Activated effector memory CD4-positive, alpha-beta T cell treated with anti-CD3 and anti-CD28 coated beads, Interleukin-2, amount 50 U/mL, for 16 hours (primary cell): ENCODE data around the gene FOXN3.
A peak's percentile ranks its signal among the peaks of the same experiment; 100 is the strongest.

Source experiments
- DNase-seq: peaks from one replicate; pipeline ENCODE4 v3.0.0-alpha.2; 2020

The FOXN3 gene

DNA sequence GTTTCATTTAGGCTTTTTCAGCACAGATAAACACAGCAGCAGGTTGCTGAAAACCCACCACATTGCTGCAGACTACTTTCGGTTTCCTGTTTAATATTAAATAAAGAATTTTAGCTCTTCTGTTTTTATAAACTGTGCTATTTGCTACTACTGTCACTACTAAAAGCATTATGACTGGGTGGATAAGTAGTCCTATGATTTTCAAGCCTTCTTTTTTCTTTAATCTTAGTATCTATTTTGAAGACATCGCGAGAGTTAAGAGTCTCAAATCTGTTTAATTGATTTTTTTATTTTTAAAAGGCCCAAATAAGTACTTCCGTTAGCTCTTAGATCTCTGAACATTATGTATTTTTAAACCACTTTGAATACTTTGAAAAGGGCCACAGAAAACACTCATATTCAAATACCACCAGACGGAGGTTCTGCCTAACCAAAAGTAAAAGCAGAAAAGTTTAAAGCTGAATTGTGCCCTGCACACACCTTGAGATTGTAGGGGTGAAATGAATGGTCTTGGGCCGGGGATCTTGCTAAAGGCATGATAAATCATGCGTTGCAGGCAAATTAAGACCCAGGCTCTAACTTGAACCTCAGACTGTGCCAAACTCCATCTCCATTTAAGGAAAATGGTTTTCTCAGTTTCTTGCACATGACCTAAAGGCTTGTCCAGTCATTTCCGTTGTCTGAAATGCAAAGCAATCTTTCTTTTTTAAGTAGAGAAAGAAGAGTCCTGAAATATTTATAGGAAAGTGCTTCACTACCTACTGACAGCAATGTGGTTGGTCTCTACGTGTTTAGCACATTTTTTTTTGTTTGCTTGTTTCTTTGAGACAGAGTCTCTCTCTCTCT is 13.6 kb upstream of the FOXN3 start:
- DNase-seq: peak; percentile 71

DNA sequence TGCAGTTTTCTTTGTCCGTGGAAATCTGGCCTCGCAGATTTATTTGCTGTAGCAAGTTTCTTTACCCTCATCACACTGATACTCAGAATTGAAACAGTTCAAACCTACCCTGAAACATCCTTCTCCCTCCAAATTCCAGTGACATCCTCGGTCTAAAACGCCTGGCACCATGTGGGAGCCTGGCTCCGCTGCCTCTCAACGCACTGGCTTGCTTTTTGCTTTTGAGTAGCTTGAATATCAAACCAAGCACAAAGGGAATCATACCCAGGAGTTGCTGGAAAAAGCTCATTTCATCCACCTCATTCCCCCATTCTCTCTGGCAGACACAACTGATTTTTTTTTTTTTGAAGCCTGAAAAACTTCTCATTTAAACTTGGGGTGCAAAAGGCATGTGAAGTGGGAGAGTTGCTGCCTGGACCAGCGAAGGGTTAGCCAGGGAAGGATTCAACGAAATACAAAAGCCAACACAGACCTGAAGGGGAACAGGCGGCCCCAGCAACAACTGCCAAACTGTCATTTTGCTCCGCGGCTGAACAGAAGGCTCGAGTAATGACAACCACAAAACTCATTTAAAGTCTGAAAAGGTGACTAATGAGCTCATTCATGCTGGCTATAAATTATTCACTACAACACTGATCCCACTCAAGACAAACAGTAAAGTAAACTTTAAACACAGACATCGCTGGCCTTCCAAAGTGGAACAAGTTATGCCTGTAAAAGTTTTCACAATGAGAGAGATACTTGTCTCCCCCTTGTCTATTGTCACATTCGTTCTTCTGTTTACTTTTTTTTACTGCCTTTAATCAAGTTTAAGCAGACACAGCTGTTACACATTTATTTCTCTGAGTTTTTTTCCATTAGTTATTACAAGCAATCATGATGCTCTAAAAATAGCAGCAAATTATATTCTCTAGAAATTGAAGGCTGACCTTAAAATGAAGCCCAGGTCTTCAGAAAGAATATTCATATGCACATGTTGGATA is 12.5 kb upstream of the FOXN3 start:
- peak; percentile 80 for DNase-seq

- DNase-seq: peak; percentile 61
These were observed 11.6 kb upstream of the FOXN3 start for GRCh38 chr14:89428546-89429198.

DNA sequence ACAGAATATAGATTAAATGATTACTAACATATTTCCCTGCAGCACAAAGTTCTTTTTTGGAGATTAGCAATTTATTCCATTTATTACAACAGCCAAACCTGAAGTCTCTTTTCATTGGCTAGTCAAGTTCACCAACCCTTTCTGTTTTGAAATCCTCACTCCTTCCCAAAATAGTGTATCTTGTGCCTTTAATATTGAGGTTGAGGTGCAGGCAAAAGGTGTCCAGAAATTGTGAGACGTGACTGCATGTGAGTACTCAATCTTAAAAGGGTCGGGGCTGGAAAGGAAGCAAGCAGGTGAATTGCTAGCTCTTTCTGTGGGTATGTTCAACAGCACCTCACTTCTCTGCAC is 11.1 kb upstream of the FOXN3 start:
- no peak for DNase-seq

GRCh38 chr14:89427426-89428172 is 10.6 kb upstream of the FOXN3 start:
- no peak for DNase-seq

GRCh38 chr14:89425931-89426330 is 8.9 kb upstream of the FOXN3 start:
- peak; percentile 51 for DNase-seq

DNA sequence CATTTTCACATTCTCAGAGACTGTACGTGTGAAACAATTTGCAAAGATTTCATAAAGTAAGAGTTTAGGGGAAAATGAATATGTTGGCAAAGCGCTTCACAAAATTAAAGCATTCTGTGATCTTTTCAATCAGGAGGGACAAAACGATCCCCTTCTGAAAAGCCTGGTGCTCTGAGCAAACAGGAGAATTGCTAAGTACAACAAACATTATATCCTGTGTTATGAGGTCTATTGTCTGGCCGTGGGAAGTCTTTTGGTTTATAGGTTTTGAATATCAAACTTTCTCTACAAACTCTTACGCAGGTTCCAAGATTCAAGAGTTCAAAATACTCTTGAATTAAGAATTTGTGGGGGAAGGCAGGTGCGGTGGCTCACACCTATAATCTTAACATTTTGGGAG is 7.2 kb upstream of the FOXN3 start:
- peak; percentile 8 for DNase-seq

GRCh38 chr14:89422952-89423345 is 5.9 kb upstream of the FOXN3 start:
- peak; percentile 55 for DNase-seq

GRCh38 chr14:89422181-89422951 is 5.3 kb upstream of the FOXN3 start:
- peak; percentile 82 for DNase-seq

DNA sequence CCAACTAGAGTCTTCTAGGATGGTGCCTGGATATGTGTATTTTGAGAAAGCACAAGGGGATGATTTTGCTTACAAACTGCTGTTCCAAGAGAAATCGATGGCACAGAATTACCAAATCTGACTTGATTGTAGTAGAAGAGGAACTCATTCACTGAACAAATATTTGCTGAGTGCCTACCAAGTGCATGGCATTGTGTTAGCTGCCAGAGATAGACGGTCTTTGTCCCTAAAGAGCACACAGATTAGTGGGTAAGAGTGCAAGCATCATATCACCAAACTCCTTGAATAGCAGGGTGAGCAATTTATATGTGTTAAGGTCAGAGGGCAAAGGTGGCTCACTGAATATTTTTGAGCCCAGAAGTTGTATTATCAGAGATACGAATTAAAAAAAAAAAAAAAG is 3.5 kb upstream of the FOXN3 start:
- no peak for DNase-seq

DNA sequence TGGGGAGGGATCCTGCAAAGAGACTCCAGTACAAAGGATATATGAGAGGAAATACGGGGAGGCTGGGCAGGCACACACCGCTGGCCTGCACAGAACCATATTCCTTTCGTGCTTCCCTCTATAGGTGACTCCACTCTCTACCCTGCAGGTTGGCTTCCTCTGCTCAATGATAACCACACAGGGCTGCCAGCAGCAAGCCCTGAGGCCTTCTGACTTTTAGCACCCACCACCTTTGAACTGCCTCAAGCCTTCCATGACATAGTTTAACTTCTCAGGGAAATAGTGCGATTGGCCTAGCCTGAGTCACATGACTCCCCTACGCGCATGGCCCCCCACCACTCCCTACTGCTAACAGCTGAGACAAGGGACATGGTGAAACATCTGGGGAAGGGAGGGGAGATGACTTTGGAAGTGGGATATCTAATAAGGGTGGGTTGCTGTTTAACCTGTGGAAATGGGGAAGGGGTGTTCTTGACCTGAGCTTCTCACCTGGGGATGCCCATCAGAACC is 3.0 kb upstream of the FOXN3 start:
- DNase-seq: peak; percentile 31

GRCh38 chr14:89418976-89419375 is 1.9 kb upstream of the FOXN3 start:
- DNase-seq: peak; percentile 27

DNA sequence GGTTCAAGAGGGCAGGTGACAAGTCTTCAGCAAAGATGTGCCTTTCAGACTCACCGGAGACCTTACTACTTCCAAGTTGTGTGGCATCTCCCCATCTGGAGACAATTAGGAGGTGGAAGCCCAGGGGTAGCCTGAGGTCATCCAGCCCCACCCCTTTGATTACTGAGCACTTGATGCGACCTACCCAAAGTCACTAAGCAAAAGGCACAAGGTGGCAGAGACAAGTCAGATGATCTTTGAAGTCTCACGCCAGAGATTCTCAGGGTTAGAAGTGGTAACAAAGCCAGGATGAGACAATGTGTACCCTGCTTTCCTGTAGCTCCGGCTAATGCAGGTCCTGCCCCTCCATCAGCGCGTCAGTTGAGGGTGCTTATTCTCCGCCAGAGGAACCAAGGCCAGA is 1.4 kb upstream of the FOXN3 start:
- DNase-seq: peak; percentile 56

- peak; percentile 82 for DNase-seq
These were observed 612 bp upstream of the FOXN3 start for GRCh38 chr14:89417465-89418225.

GRCh38 chr14:89416002-89416995 is 734 bp downstream of the FOXN3 start:
- peak; percentile 99 for DNase-seq

DNA sequence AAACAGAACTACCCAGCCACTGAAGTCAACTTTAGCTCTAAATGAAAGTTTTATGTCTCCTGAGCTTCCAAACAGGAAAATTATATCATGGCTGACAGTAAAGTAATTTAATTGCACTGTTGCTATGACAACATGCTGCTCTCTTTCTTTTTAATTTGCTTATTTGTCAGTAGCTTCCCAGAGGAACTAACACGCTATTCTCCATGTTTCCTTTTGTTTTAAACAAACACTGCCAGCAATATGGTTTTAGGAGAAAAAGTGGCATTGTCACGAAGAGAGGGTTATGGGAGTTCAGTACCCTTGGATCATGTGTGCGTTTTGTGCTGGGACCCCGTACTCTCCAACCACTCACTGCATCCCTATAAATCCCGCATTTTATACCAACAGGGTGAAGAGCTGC is 1.9 kb downstream of the FOXN3 start:
- DNase-seq: no peak

GRCh38 chr14:89411976-89412375 is 5.1 kb downstream of the FOXN3 start:
- DNase-seq: no peak

DNA sequence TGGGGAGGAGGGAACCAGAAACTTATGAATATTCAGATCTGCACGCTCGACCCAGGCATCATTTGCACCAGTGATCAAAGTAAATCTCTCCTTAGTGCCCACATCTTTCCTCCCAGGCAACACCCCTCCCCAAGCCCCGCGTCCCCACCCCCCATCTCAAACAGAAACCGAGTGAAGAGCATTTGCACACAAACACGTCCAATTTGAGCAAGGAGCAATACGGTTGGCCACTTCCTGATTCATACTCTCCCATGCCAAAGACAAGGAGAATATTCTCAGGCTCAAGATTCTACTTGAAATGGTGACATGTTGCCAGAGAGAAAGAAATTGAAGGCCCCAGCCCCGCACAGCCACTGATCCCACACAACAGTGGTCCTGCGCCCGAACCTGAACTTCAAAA is 7.1 kb downstream of the FOXN3 start:
- DNase-seq: peak; percentile 31

- DNase-seq: no peak
These were observed 7.9 kb downstream of the FOXN3 start for GRCh38 chr14:89408907-89409700.
